Stimulated activated CD8-positive, alpha-beta memory T cell treated with anti-CD3 and anti-CD28 coated beads, Interleukin-7, amount 100 ng/mL, for 48 hours (primary cell): Measurements from ENCODE around the gene JUND.

Experiments used
- DNase-seq, 2 donors: peaks; one replicate each; pipeline ENCODE4 v3.0.0-alpha.2; 2020; ENCODE audit warnings: low read depth in 1 of 2; ENCODE audit errors: extremely low read depth in 1 of 2

The JUND gene

DNA sequence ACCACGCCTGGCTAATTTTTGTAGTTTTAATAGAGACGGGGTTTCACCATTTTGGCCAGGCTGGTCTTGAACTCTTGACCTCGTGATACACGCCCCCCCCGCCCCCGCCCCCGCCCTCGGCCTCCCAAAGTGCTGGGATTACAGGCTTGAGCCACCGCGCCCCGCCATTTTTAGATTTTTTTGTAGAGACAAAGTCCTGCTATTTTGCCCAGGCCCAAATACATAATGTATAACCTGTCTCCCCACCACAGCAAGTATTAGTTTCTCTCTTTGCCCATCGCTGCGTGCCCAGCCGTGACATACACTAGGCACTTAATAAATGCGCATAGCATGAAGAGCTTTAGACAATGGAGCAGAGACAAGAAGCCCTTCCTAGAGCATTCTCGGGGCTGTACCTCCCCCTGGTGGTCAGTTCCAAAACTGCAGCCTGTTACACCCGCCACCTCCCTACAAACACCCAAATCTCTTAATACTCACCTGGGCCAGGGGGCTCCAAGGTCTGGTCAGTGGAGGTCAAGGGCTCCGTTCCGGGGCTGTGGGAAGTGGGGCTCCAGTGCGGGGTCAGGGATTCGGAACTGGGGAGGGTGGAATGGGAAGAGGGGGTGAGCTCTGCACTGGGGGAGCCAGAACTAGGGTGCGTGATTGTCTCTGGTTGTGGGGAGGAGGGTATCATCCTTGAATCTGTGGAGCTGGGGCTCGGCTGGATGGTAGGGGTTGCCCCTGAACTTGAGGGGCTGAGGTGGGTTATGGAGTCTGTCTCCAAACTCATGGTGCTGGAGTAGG, 29.6 kb downstream of the JUND start:
- peak; percentile 41 to 45 for DNase-seq

DNA sequence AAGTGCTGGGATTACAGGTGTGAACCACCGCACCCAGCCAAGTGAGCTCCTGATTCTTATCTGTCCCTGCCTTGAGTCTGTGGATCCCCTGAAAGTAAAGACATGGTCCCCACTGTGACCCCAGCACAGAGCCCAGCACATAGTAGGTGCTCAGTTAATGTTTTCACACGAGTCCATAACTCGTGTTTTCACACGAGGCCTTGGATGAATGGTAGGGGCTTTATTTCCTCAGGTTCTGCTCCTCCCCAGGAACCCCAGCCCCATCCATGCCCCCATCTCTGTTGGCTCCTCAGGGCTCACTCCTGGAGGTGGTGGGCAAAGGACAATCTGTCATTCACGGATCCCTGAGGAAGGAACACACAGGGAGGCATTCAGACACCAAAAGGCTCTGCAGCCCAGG, 31.6 kb downstream of the JUND start:
- DNase-seq, result no peak

DNA sequence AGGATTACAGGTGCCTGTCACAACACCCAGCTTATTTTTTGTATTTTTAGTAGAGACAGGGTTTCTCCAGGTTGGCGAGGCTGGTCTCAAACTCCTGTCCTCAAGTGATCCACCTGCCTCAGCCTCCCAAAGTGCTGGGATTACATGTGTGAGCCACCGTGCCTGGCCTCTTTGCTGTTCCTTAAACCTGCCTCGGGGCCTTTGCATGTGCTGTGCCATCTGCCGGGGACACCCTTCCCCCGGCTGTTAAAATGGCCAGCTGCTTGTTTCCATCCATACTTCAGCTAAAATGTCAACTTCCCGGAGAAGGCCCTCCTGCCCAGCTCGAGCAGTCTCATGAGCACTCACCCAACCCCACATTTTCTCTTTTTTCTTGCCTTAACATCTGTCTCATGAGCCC, 36.1 kb downstream of the JUND start:
- no peak for DNase-seq

GRCh38 chr19:18239303-18239702, 42.1 kb downstream of the JUND start:
- DNase-seq, result no peak

- no peak for DNase-seq
Measured at GRCh38 chr19:18234194-18234593, 47.2 kb downstream of the JUND start.

- no peak for DNase-seq
Measured at GRCh38 chr19:18233224-18233825, 48.1 kb downstream of the JUND start.

- no peak for DNase-seq
Measured at GRCh38 chr19:18232540-18233223, 48.7 kb downstream of the JUND start.

- no peak for DNase-seq
Measured at GRCh38 chr19:18231775-18232174, 49.6 kb downstream of the JUND start.

GRCh38 chr19:18230941-18231734, 50.3 kb downstream of the JUND start:
- DNase-seq, result no peak

GRCh38 chr19:18229915-18230314, 51.5 kb downstream of the JUND start:
- DNase-seq, result no peak
